Measurements from ENCODE around the gene CHTF18.

CHTF18 gene

GRCh38 chr16:794853-795466, 6.5 kb downstream of the CHTF18 start:
- DNase-seq: no peak

DNA sequence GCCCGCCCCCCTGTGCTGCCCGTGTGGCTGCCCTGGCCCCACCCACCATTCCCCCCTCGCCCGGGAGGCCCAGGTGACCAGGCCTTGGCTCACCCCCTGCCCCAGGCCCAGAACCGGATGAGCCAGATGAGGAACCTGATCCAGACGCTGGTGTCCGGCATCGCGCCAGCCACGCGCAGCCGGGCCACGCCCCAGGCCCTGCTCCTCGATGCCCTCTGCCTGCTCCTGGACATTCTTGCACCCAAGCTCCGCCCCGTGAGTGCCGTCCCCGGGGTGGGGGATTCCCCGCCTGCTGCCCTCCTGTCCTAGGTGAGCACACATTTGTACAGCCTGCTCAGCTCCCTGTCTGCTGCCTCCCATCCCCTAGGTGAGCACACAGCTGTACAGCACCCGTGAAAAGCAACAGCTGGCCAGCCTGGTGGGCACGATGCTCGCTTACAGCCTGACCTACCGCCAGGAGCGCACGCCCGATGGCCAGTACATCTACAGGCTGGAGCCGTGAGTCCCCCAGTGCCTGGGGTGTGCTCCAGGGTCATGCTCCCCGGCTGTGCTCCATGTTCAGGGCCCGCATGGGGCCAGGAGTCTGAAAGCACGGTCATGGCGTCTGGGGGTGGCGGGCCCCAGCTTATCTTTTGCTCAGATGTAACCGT, 7.3 kb downstream of the CHTF18 start:
- DNase-seq: no peak

- no peak for DNase-seq
These were observed 8.1 kb downstream of the CHTF18 start for GRCh38 chr16:796296-797119.

- no peak for DNase-seq
These were observed 8.7 kb downstream of the CHTF18 start for GRCh38 chr16:797120-797420.

- no peak for DNase-seq
These were observed 9.3 kb downstream of the CHTF18 start for GRCh38 chr16:797686-798085.

DNA sequence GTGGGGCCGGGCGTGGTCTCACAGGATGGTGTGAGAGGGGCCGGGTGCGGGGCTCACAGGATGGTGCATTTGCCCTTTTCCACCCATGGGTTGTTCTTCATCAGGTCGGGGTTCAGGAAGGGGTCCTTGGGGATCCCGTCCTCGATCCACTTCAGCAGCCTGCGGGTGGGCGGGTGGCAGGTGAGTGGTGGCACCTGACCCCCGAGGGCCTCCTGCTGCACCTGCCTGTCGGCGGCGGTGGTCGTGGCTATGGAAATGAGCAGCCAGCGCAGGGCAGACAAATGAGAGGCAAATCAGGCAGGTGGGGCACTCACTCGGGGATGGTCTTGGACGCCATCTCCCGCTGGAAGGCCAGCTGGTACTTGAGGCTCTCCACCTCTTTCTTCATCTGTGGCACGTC, 10.2 kb downstream of the CHTF18 start:
- no peak for DNase-seq

DNA sequence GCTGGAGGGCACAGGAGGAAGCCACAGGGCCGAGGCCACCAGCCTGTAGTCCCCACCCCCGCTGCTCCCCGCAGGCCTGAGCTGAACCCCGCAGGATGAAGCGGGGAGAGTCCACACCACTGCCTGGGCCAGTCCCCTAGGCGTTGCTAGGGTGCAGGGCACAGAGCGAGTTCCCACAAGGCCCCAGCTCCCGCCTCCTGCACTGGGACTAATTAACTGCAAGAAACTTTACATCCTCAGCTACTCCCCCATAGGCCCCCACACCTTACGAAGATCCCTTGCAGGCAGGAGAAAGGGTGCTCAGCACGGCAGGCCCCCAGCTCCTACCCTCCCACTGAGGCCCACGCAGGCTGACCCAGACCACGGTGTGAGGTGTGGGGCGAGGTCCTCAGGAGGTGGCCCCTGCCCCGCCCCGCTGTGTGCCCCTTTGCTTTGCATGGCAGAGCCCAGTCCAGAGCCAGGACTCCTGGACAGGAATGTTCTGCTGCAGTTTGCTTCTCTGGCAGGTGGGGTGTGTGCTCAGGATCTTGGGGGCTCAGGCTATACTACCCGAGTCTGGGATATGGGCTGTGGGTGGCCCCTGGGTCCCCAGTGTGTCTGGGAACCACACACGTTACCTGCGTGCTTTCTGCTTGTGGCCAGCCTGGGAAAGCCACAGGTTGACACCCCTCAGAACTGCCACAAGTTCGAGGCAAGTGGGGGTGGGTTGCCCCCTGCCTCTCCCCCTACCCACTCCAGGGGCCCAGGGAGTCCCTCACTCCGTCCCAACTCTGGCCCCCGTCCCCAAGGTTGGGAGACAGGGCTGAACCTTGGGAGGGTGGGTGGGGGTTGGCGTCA, 10.9 kb downstream of the CHTF18 start:
- no peak for DNase-seq

DNA sequence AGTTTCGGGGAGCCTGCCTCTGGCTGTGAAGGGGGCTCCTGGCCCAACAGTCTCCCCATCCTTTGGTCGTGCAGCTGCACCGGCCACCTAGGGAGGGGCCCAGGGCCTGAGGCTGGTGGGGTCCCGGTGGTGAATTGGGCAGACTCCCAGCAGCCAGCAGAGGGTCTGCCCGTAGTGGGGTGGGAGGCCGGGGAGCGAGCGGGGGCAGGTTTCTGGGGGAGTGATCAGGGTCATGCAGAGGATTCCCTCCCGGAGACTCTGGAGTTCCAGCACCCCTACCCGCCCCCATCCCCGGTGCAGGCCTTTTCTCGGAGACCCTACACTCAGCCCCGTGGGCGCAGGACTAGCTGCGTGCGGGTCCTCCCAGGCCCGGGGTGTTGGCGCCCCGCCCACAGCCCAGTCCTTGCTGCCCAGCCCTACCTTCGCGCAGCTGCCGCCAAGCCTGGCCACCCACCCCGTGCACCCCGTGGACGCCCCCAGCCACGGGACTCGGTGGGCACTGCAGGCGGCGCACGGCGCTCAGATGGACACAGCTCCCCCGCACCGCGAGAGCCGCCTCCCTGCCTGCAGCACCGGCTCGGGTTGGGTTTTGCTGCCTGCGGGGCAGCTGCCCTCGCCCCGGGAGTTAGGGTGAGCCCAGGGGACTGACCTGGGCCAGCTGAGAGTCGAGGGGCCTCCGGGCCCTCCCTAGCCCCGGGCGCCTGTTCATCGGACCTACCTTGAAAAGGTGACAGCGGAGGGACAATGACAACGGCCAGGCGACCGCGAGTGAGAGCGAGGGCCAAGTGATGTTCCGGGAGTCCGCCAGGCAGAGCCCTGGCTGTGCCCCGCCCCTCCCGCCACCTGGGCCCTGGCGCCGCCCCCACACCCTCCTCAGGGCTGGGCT, 11.8 kb downstream of the CHTF18 start, which contains the start of gene GNG13:
TSS of gene GNG13 (minus strand) at position 787 of the 886 bp plus-strand sequence. CDS start 1,657 bp downstream, outside the sequence.
- DNase-seq: no peak

GRCh38 chr16:800834-801511, 12.6 kb downstream of the CHTF18 start:
- DNase-seq: no peak

- DNase-seq: no peak
These were observed 13.4 kb downstream of the CHTF18 start for GRCh38 chr16:801584-802363.

DNA sequence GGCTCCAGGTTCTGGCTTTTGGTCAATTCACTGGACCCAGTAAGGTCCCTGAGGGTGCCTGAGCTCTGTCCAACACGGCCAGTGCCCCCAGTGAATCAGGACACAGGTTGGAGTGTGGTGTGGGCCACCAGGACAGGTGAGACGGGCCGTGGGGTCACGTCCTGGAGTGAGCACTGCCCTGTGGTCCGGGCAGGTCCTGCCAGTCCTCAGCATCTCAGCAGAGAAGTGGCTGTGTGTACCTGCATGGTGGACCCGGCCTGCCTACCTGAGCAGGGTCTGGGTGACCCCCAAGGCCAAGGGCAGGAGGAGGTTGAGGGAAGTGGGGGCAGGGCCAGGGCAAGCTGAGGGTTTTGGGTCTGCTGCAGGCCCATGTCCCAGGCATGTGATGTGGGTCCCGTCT, 14.0 kb downstream of the CHTF18 start:
- no peak for DNase-seq

GRCh38 chr16:802914-803753, 14.7 kb downstream of the CHTF18 start:
- no peak for DNase-seq

GRCh38 chr16:803754-804080, 15.3 kb downstream of the CHTF18 start:
- DNase-seq: no peak

DNA sequence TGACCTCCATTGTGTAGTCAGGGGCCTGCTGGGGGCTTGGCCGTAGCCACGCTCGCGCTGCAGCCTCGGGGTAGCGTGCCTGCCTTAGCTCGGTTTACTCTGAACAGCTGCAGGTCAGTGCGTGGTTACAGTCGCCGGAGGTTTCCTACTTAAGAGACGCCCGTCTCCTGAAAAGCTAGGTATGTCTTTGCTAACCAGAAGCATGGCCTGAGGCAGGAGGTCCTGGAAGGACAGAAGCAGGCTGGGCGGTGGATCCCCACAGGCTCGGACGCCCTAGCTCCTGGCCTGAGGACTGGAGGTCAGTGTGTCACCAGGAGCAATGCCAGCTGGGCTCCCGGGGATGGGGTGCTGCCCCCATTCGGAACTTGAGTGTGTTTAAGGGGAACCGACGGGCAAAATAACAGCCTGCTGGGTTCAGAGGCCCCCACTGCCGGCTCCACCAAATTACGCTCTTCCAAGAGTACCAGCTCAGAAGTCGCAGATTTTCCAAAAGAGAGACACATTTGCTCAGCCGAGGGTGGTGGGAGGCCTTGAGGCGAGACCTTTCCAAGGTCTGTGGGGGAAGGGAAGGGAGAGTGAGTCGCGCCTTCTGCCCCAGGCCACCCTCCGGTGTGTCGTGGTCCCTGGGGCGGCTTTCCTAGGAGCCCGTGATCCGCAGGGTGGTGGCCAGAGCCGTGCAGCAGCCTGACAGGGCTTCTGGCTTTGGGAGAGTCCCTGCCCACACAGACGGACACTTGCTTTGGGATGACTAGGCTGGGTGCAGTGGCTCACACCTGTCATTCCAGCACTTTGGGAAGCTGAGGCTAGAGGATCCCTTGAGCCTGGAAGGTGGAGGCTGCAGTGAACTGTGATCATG, 16.0 kb downstream of the CHTF18 start:
- DNase-seq: no peak

DNA sequence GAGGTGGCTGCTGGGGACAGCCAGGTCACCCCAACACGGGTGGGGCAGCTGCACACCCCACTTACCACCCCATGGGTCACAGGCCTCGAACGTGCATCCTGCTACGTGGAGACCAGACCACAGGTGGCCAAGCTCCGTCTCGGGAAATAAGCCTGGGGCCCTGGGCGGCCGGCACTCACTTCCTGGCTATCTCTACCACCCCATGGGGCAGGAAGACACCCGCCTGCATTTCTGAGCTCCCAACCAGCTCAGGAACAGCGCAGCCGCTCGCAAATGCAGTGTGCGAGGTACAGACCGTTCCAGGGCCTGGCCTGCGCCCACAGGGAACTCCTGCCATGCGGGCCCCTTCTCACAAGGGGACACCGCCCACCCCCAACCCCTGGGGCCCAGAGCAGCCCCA, 17.1 kb downstream of the CHTF18 start:
- no peak for DNase-seq

DNA sequence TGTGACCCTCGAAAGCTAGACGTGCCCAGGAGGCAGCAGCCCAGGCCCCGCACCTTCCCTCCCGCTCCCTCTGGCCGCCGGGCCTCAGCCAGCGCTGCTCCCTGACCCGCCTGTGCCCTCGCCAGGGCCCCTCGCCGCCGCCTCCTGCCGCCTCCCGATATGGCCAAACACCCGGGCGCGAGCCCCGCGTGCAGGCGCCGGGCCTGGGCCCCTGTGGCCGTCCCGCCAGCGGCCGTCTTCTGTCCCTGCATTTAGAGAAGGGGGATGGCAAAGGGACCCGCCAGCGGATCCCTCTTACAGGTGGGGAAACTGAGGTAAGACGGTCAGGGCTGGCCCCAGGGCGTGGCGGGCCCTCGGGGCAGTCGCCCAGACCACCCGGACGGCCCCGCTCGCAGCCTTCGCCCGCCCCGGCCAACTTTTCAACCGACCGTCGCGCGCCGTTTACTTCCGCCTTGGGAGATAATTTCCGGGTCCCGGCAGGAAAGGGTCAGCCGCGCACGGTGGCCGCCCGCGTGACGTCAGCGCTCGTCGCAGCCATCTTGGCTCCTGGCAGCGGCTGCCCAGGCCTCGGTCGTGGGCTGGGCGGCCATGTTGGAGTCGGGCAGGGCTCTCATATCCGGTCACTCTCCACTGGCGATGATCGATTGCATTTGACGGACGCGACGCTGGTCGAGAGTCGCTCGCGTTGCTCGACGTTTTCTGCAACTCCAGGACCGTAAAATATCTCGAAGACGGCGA, 19.1 kb downstream of the CHTF18 start:
- peak; percentile 70 for DNase-seq

- DNase-seq: no peak
These were observed 19.6 kb downstream of the CHTF18 start for GRCh38 chr16:808085-808386.

DNA sequence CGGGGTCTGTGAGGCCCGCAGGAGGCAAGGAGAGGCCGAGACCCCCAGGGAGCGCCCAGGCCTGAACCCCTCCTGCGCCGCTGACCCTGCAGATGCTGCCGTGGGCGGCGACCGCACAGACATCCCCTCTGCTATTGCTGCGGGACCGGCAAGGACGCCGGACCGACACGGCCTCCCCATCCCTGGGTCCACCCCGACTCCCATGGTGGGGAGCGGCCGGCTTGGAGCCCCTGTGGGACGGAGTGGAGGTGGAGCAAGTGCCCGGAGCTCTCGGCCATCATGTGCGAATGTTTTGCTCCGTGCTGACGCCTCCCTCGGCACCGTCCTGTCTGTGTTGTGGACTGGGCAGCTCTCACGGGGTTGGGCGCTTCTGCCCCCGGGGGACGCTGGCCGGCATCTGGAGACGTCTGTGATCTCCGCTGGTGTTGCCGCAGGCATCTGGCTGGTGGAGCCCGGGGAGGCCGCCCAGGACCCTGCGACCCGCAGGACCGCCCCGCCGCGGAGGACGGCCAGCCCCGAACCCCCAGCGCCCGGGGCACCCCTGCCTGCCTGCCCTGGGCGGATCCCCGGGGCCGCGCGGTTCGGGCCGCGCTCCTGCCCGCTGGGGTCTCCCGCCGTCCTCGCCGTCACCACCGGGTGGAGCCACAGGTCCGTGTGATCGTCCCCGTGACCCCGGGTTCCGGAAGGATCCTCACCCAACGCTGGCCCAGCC, 24.9 kb downstream of the CHTF18 start:
- peak; percentile 27 for DNase-seq
